ENCODE measurements around the gene DPYD.

DPYD gene

GRCh38 chr1:97778718-97779117, 142.1 kb downstream of the DPYD start:
- DNase-seq (ENCODE audit: low spot score) = no peak
- in situ Hi-C loops (cut with MboI; ENCODE audit: low pct_unique_long_range_greater_than_20kb, low sequenced_read_pairs, unreplicated experiment) = no loop called here
- TF ChIP-seq CTCF (IDR thresholded peaks at IDR 0.05; ENCODE audit: extremely low read depth, insufficient read depth, missing control alignments) = no peak

- TF ChIP-seq CTCF (IDR thresholded peaks at IDR 0.05; ENCODE audit: extremely low read depth, insufficient read depth, missing control alignments) = no peak
- DNase-seq (ENCODE audit: low spot score) = no peak
- in situ Hi-C loops (cut with MboI; ENCODE audit: low pct_unique_long_range_greater_than_20kb, low sequenced_read_pairs, unreplicated experiment) = no loop called here
Measured at GRCh38 chr1:97770376-97770775, 150.5 kb downstream of the DPYD start.

- no peak for TF ChIP-seq CTCF (IDR thresholded peaks at IDR 0.05; ENCODE audit: extremely low read depth, insufficient read depth, missing control alignments)
- DNase-seq (ENCODE audit: low spot score) = no peak
- in situ Hi-C loops (cut with MboI; ENCODE audit: low pct_unique_long_range_greater_than_20kb, low sequenced_read_pairs, unreplicated experiment) = no loop called here
Measured at GRCh38 chr1:97767381-97767780, 153.5 kb downstream of the DPYD start.

GRCh38 chr1:97764991-97765390, 155.8 kb downstream of the DPYD start:
- DNase-seq (ENCODE audit: low spot score) = no peak
- TF ChIP-seq CTCF (IDR thresholded peaks at IDR 0.05; ENCODE audit: extremely low read depth, insufficient read depth, missing control alignments) = no peak
- in situ Hi-C loops (cut with MboI; ENCODE audit: low pct_unique_long_range_greater_than_20kb, low sequenced_read_pairs, unreplicated experiment) = no loop called here

- no peak for DNase-seq (ENCODE audit: low spot score)
- in situ Hi-C loops (cut with MboI; ENCODE audit: low pct_unique_long_range_greater_than_20kb, low sequenced_read_pairs, unreplicated experiment) = no loop called here
- TF ChIP-seq CTCF (IDR thresholded peaks at IDR 0.05; ENCODE audit: extremely low read depth, insufficient read depth, missing control alignments) = no peak
Measured at GRCh38 chr1:97761637-97762036, 159.2 kb downstream of the DPYD start.

- in situ Hi-C loops (cut with MboI; ENCODE audit: low pct_unique_long_range_greater_than_20kb, low sequenced_read_pairs, unreplicated experiment) = no loop called here
- DNase-seq (ENCODE audit: low spot score) = no peak
- no peak for TF ChIP-seq CTCF (IDR thresholded peaks at IDR 0.05; ENCODE audit: extremely low read depth, insufficient read depth, missing control alignments)
Measured at GRCh38 chr1:97759078-97759477, 161.8 kb downstream of the DPYD start.

GRCh38 chr1:97758541-97759057, 162.2 kb downstream of the DPYD start:
- in situ Hi-C loops (cut with MboI; ENCODE audit: low pct_unique_long_range_greater_than_20kb, low sequenced_read_pairs, unreplicated experiment) = no loop called here
- TF ChIP-seq CTCF (IDR thresholded peaks at IDR 0.05; ENCODE audit: extremely low read depth, insufficient read depth, missing control alignments) = no peak
- DNase-seq (ENCODE audit: low spot score) = no peak

Measured in GM13977 (cell line).